OCI-LY3 (cell line): ENCODE data around the gene SLC7A1.

Source experiments
- H2AFZ ChIP-seq: fragments of 200-600, 300-600 bp; shearing (Covaris generic); 2 replicates; pipeline ENCODE4 v1.6.0; 2014; ENCODE audit warnings: antibody characterized with exemption, low read depth, low read length
- H3K27ac ChIP-seq: fragments of 200-600, 300-600 bp; sonication (generic); 2 replicates; pipeline ENCODE4 v1.5.1; 2014; ENCODE audit warnings: mild to moderate bottlenecking, low read length, moderate library complexity, mixed read lengths
- H3K27me3 ChIP-seq: fragments of 200-600, 300-600 bp; sonication (generic); 2 replicates; pipeline ENCODE4 v1.6.1; 2014; ENCODE audit warnings: low read depth, low read length, mixed read lengths
- H3K36me3 ChIP-seq: fragments of 200-600, 300-600 bp; sonication (generic); replicated peaks from 2 replicates; pipeline ENCODE3; 2014; ENCODE audit warnings: low read depth, low read length, mixed read lengths
- H3K4me1 ChIP-seq: fragments of 300-600, 200-600 bp; sonication (generic); 2 replicates; pipeline ENCODE4 v1.6.1; 2014; ENCODE audit warnings: low read length, mixed read lengths
- H3K4me2 ChIP-seq: fragments of 200-600, 300-600 bp; sonication (generic); 2 replicates; pipeline ENCODE4 v1.6.1; 2014; ENCODE audit warnings: low read length, mixed read lengths
- H3K4me3 ChIP-seq: fragments of 300-600, 200-600 bp; sonication (generic); 2 replicates; pipeline ENCODE4 v1.5.1; 2014; ENCODE audit warnings: antibody characterized with exemption, mild to moderate bottlenecking, low read length, moderate library complexity
- H3K79me2 ChIP-seq: fragments of 300-600, 200-600 bp; shearing (Covaris generic); 2 replicates; pipeline ENCODE4 v1.6.1; 2014; ENCODE audit warnings: mild to moderate bottlenecking, low read length, mixed read lengths
- H3K9ac ChIP-seq: fragments of 300-600, 200-600 bp; shearing (Covaris generic); 2 replicates; pipeline ENCODE4 v1.6.0; 2014; ENCODE audit warnings: mild to moderate bottlenecking, low read length, moderate library complexity
- H3K9me3 ChIP-seq: fragments of 200-600, 300-600 bp; shearing (Covaris generic); 2 replicates; pipeline ENCODE4 v1.6.1; 2014; ENCODE audit warnings: low read length, mixed read lengths; ENCODE audit not compliant: insufficient read depth
- H4K20me1 ChIP-seq: fragments of 200-600, 300-600 bp; sonication (generic); 2 replicates; pipeline ENCODE4 v1.6.1; 2016; ENCODE audit warnings: low read length, mixed read lengths; ENCODE audit not compliant: insufficient read depth
- EZH2phosphoT487 ChIP-seq: fragments of 200-600 bp; shearing (Covaris generic); IDR thresholded peaks from 2 replicates; pipeline ENCODE4 v1.6.1; 2018; ENCODE audit warnings: antibody characterized with exemption, mixed run types, low read depth
- TF ChIP-seq, protein P1 (sequence below): fragments of 200-600, 300-600 bp; sonication (generic); IDR thresholded peaks from 2 replicates; pipeline ENCODE4 v1.5.1; 2014; ENCODE audit warnings: antibody characterized with exemption, low read length, low read depth

Gene SLC7A1

DNA sequence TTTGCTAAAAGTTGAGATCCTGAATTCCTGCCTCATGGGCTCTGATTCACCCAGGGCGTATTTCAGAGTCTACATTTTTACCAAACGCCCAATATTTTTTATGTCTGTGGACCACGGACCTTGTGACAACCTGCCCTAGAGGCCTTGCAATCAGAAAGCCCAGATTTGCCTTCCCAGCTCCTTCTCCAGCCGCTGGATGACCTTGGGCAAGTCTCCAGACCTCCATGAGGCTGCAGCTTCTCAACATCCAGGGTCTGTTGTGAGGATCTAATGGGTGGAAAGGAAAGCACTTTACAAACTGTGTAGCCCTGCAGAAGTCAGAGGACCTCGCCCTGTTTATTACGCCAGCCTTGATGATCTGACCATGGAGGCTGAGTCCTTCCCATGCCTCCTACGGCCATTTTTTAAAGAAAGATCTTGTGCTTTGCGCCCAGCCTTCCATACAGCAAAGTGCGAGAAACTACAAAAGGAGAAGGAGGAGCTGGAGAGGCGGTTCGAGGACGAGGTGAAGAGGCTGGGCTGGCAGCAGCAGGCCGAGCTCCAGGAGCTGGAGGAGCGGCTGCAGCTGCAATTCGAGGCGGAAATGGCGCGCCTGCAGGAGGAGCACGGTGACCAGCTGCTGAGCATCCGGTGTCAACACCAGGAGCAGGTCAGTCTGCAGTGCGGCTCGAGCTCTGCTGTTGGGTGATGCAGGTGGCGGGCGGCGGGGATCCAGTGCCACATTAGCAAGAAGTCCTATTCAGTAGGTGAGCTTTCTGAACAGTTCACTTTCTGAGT, 115.6 kb downstream of the SLC7A1 start:
- Histone ChIP-seq H3K9me3 (no peaks in the 10 kb centered on the region), H3K79me2 (no peaks in the 10 kb centered on the region), H3K27me3 (no peaks in the 10 kb centered on the region)

DNA sequence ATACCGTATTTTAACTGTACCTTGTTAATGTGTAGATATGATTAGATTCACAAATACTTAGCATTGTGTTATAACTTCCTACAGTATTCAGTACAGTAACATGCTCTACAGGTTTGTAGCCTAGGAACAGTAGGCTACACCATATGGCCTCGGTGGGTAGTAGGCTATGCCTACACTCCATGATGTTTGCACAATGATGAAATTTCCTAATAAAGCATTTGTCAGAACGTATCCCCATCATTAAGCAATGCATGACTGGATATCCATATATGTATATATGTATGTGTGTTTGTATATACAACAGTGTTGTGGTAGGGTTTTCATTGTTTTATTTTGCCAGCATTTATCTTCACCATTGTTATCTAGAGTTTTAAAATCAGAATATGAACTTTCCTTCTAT, 119.4 kb downstream of the SLC7A1 start:
- Histone ChIP-seq H3K79me2 (no peaks in the 10 kb centered on the region), H4K20me1 (no peaks in the 10 kb centered on the region), H2AFZ (no peak overlapping the region), H3K27ac (no peak overlapping the region), H3K9ac (no peak overlapping the region), H3K4me2 (no peak overlapping the region), H3K27me3 (no peaks in the 10 kb centered on the region), H3K4me3 (no peak overlapping the region), H3K4me1 (peaks cover 36% of the 10 kb centered on the region), H3K36me3 (no peaks in the 10 kb centered on the region), H3K9me3 (no peaks in the 10 kb centered on the region)
- TF ChIP-seq, protein P1, sequence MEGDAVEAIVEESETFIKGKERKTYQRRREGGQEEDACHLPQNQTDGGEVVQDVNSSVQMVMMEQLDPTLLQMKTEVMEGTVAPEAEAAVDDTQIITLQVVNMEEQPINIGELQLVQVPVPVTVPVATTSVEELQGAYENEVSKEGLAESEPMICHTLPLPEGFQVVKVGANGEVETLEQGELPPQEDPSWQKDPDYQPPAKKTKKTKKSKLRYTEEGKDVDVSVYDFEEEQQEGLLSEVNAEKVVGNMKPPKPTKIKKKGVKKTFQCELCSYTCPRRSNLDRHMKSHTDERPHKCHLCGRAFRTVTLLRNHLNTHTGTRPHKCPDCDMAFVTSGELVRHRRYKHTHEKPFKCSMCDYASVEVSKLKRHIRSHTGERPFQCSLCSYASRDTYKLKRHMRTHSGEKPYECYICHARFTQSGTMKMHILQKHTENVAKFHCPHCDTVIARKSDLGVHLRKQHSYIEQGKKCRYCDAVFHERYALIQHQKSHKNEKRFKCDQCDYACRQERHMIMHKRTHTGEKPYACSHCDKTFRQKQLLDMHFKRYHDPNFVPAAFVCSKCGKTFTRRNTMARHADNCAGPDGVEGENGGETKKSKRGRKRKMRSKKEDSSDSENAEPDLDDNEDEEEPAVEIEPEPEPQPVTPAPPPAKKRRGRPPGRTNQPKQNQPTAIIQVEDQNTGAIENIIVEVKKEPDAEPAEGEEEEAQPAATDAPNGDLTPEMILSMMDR: no peak
- no peak for TF ChIP-seq EZH2phosphoT487

More for the DNA sequence above, 115.6 kb downstream of the SLC7A1 start:
- Histone ChIP-seq H3K27ac (no peak overlapping the region), H3K4me2 (no peak overlapping the region), H3K4me1 (peaks cover 43% of the 10 kb centered on the region), H3K36me3 (no peaks in the 10 kb centered on the region), H4K20me1 (no peaks in the 10 kb centered on the region), H3K9ac (no peak overlapping the region), H2AFZ (no peak overlapping the region), H3K4me3 (no peak overlapping the region)
- TF ChIP-seq EZH2phosphoT487: no peak
- TF ChIP-seq, protein P1: no peak

GRCh38 chr13:29474991-29475390, 120.5 kb downstream of the SLC7A1 start:
- no peak overlapping the region for H2AFZ ChIP-seq
- no peak overlapping the region for H3K9ac ChIP-seq
- no peak overlapping the region for H3K4me2 ChIP-seq
- no peak overlapping the region for H3K27ac ChIP-seq
- H3K9me3 ChIP-seq: no peaks in the 10 kb centered on the region
- H3K4me1 ChIP-seq: peaks cover 29% of the 10 kb centered on the region
- H4K20me1 ChIP-seq: no peaks in the 10 kb centered on the region
- H3K79me2 ChIP-seq: no peaks in the 10 kb centered on the region
- no peak for TF ChIP-seq EZH2phosphoT487
- TF ChIP-seq, protein P1: no peak
- H3K27me3 ChIP-seq: no peaks in the 10 kb centered on the region
- no peak overlapping the region for H3K4me3 ChIP-seq
- no peaks in the 10 kb centered on the region for H3K36me3 ChIP-seq

GRCh38 chr13:29473166-29473565, 122.3 kb downstream of the SLC7A1 start:
- H3K36me3 ChIP-seq: no peaks in the 10 kb centered on the region

More at GRCh38 chr13:29473166-29473565, 122.3 kb downstream of the SLC7A1 start:
- H3K27me3 ChIP-seq: no peaks in the 10 kb centered on the region
- H2AFZ ChIP-seq: no peak overlapping the region
- H3K27ac ChIP-seq: no peak overlapping the region
- no peaks in the 10 kb centered on the region for H3K79me2 ChIP-seq
- H3K4me1 ChIP-seq: peaks cover 23% of the 10 kb centered on the region
- H3K9me3 ChIP-seq: no peaks in the 10 kb centered on the region
- H3K4me2 ChIP-seq: no peak overlapping the region
- H3K4me3 ChIP-seq: no peak overlapping the region
- no peaks in the 10 kb centered on the region for H4K20me1 ChIP-seq
- no peak for TF ChIP-seq EZH2phosphoT487
- TF ChIP-seq, protein P1: no peak
- H3K9ac ChIP-seq: no peak overlapping the region
